RWPE1 (cell line): ENCODE measurements around the gene NENF.
"Not testable (repeated sequence)": the region's sequence is repeated elsewhere in the genome, so short reads cannot be mapped to it uniquely, and the experiment has no call there.

Experiments used
- CTCF ChIA-PET: fragments of 350-600 bp; sonication (Branson Sonifier 250); formaldehyde crosslinking; extraction: SDS; loops from one replicate; lab custom pipeline; 2021; lab: Yijun Ruan, JAX
- POLR2A ChIA-PET: fragments of 400-600 bp; formaldehyde crosslinking; extraction: SDS; loops from one replicate; lab custom pipeline; 2020; ENCODE audit warnings: antibody characterized with exemption; ENCODE audit not compliant: low non-redundant PET; lab: Yijun Ruan, JAX
- DNase-seq: peaks from one replicate; pipeline ENCODE4 v3.0.0; 2012; ENCODE audit warnings: low spot score
- H3K27ac ChIP-seq: fragments of 450-650 bp; 2 replicates; pipeline ENCODE4 v1.5.1; 2017
- CTCF ChIP-seq: fragments of 450-650 bp; conservative IDR thresholded peaks from 2 replicates; pipeline ENCODE4 v1.5.1; 2017; ENCODE audit warnings: low read depth, mild to moderate bottlenecking

Gene NENF

GRCh38 chr1:212432661-212433576 lies at the start of gene NENF:
Gene NENF (plus strand): TSS chr1:212432920. CDS start chr1:212432944, 24 bp downstream.
- POLR2A ChIA-PET: interaction anchor here (0.5 kb wide), 1 partner anchor 119 kb away, joined by 4 read pairs; no protein-coding TSS in a partner anchor
- H3K27ac ChIP-seq: peak within 1 kb of the TSS; percentile 71
- DNase-seq: peak; percentile 95
- TF ChIP-seq CTCF: no peak
- CTCF ChIA-PET: interaction anchor here (0.6 to 1.3 kb wide), 3 partner anchors 33 to 685 kb away, joined by 3 to 4 read pairs (median 4); no protein-coding TSS in a partner anchor

GRCh38 chr1:212386029-212386428 lies 46.7 kb upstream of the NENF start:
- ChIA-PET CTCF (interaction anchor here (0.6 kb wide), 1 partner anchor 326 kb away, joined by 3 read pairs; no protein-coding TSS in a partner anchor), POLR2A (no interaction called here)
- DNase-seq: no peak

GRCh38 chr1:212388985-212389716 lies 43.6 kb upstream of the NENF start:
- no peak for TF ChIP-seq CTCF
- POLR2A ChIA-PET: no interaction called here
- H3K27ac ChIP-seq: no peak overlapping the region
- CTCF ChIA-PET: no interaction called here
- no peak for DNase-seq

More at GRCh38 chr1:212386029-212386428, 46.7 kb upstream of the NENF start:
- no peak for TF ChIP-seq CTCF
- no peak overlapping the region for H3K27ac ChIP-seq

GRCh38 chr1:212395678-212396437 lies 36.9 kb upstream of the NENF start:
- H3K27ac ChIP-seq, POLR2A ChIA-PET, DNase-seq: not testable (repeated sequence)
- CTCF ChIA-PET: interaction anchor here (0.6 kb wide), 1 partner anchor 368 kb away, joined by 5 read pairs; no protein-coding TSS in a partner anchor

GRCh38 chr1:212396638-212397037 lies 36.1 kb upstream of the NENF start:
- no peak for TF ChIP-seq CTCF
- no peak for DNase-seq
- ChIA-PET CTCF (interaction anchor here (0.6 to 0.9 kb wide), 2 partner anchors 9 to 369 kb away, joined by 3 to 5 read pairs; no protein-coding TSS in a partner anchor), POLR2A (no interaction called here)
- no peak overlapping the region for H3K27ac ChIP-seq

- ChIA-PET POLR2A (interaction anchor here (0.6 kb wide), 1 partner anchor 10 kb away, joined by 4 read pairs; no protein-coding TSS in a partner anchor), CTCF (interaction anchor here (0.9 kb wide), 1 partner anchor 10 kb away, joined by 3 read pairs; no protein-coding TSS in a partner anchor)
- H3K27ac ChIP-seq: no peak overlapping the region
- no peak for TF ChIP-seq CTCF
- DNase-seq: no peak
Observed at GRCh38 chr1:212397171-212397570, 35.5 kb upstream of the NENF start.
